ENCODE measurements around the gene APIP. TPM values are rescaled to one million over a fixed set of nuclear protein-coding genes. Genes with fewer than 3 reads are reported as not detected.
A peak's percentile ranks its signal among the peaks of the same experiment; 100 is the strongest.

APIP gene
- total and polyA plus RNA-seq, 10 of the 15 experiments (the other 5 are each of a cell fraction or from before 2014, with no cell fraction given) = 26.8 to 87.1 (median 52.8) TPM

DNA sequence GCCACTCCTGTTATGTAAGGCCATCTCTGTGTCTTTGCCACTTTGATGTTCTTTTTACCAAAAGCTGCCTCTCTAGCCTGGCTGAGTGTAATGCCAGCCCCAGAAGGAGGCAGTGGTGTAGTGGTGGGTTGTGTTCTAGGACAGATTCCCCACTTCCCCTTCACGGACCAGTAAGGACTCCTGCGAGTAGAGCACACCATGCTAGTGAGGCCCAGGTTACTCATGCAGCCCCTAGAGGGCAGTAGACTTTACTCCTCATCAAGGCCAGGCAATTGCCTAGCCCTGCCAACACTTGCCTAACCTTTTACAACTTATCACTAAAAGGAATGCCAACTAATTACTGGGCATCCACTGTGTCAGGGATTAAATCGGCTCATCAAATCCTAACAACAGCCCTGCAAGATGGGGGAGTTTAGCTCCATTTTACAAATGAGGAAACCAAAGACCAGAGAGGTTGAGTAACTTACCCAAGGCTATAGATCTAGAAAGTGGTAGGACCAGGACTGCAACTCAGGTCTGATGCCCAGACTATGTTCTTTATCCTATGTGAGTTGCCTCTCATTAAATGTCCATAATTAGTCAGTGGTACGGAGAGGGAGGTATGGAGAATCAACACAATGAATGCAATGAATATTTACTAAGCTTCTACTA lies 75.3 kb downstream of the APIP start:
- peak; percentile 99 for ATAC-seq
- DNase-seq (ENCODE audit: low read depth, low spot score) = no peak
- Histone ChIP-seq H3K9me3 (replicated peaks; ENCODE audit: control insufficient read depth, insufficient read depth, low read length) (no peaks in the 10 kb centered on the region; the same call in 2 of the 3 replicates), H3K4me2 (ENCODE audit: control insufficient read depth, insufficient read depth) (no peak overlapping the region), H3K79me2 (ENCODE audit: control insufficient read depth, insufficient read depth, low read length) (no peaks in the 10 kb centered on the region), H2AFZ (ENCODE audit: control insufficient read depth, low read depth, low read length) (no peak overlapping the region), H3K27me3 (replicated peaks in 1 of 2; ENCODE audit: control insufficient read depth in 2 of 2, insufficient read depth in 2 of 2, low read length in 1 of 2) (peaks cover 0 to 1% of the 10 kb centered on the region in 2 experiments; a peak in 2 of 4 replicates), H3K36me3 (ENCODE audit: control insufficient read depth in 2 of 2, insufficient read depth in 2 of 2, low read length in 1 of 2) (no peaks in the 10 kb centered on the region), H3K4me3 (no peak overlapping the region), H3K27ac (ENCODE audit: control insufficient read depth, insufficient read depth) (no peak overlapping the region), H3K9ac (ENCODE audit: control insufficient read depth, insufficient read depth, low read length) (no peak overlapping the region), H4K20me1 (ENCODE audit: control insufficient read depth, insufficient read depth) (no peaks in the 10 kb centered on the region), H3K4me1 (ENCODE audit: control insufficient read depth, insufficient read depth, low read length) (no peaks in the 10 kb centered on the region)
- ChIA-PET POLR2A (no interaction called here), SMC1A (ENCODE audit: uncharacterized antibody, unreplicated experiment) (interaction anchor here (0.7 to 1.6 kb wide), 3 partner anchors 51 to 255 kb away, joined by 3 to 6 read pairs (median 6); no protein-coding TSS in a partner anchor), RAD21 (ENCODE audit: unreplicated experiment) (interaction anchor here (0.8 kb wide), 1 partner anchor 52 kb away, joined by 3 read pairs; no protein-coding TSS in a partner anchor), CTCF (interaction anchor here (0.6 to 2.0 kb wide), 18 partner anchors 9 to 748 kb away, joined by 3 to 8 read pairs (median 3); no protein-coding TSS in a partner anchor)
- peak; percentile 47 for FAIRE-seq
- in situ Hi-C loops (cut with MboI) = no loop called here
- BruUV-seq (replicated peaks) = no TSS peak
- intact Hi-C loops (cut with micrococcal nuclease; ENCODE audit: unreplicated experiment) = loop anchor here (1.0 to 5.0 kb wide), 2 partner anchors 255 to 551 kb away; no protein-coding TSS in a partner anchor
- TF ChIP-seq SMC3 (IDR thresholded peaks at IDR 0.05; ENCODE audit: borderline replicate concordance, low read length) (peak; percentile 62), RAD21 (IDR thresholded peaks at IDR 0.05; ENCODE audit: insufficient read depth, low read depth, low read length) (peak; percentile 51), KLF5 (IDR thresholded peaks at IDR 0.05; ENCODE audit: partially characterized antibody) (no peak), BCL3 (IDR thresholded peaks at IDR 0.05; ENCODE audit: borderline replicate concordance, insufficient read depth, low read depth, low read length, poor library complexity, severe bottlenecking) (no peak), SPI1 (IDR thresholded peaks at IDR 0.05; ENCODE audit: borderline replicate concordance, insufficient read depth, low read depth, low read length) (peak; percentile 61; the same call in 1 of the 2 replicates), CBX5 (IDR thresholded peaks at IDR 0.05; ENCODE audit: low read depth) (no peak)
- TF ChIP-seq, protein P1, sequence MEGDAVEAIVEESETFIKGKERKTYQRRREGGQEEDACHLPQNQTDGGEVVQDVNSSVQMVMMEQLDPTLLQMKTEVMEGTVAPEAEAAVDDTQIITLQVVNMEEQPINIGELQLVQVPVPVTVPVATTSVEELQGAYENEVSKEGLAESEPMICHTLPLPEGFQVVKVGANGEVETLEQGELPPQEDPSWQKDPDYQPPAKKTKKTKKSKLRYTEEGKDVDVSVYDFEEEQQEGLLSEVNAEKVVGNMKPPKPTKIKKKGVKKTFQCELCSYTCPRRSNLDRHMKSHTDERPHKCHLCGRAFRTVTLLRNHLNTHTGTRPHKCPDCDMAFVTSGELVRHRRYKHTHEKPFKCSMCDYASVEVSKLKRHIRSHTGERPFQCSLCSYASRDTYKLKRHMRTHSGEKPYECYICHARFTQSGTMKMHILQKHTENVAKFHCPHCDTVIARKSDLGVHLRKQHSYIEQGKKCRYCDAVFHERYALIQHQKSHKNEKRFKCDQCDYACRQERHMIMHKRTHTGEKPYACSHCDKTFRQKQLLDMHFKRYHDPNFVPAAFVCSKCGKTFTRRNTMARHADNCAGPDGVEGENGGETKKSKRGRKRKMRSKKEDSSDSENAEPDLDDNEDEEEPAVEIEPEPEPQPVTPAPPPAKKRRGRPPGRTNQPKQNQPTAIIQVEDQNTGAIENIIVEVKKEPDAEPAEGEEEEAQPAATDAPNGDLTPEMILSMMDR (IDR thresholded peaks at IDR 0.05 in 2 of 3, conservative IDR thresholded peaks at IDR 0.05 in 1 of 3; ENCODE audit: control insufficient read depth in 2 of 3, extremely low read depth in 1 of 3, insufficient read depth in 1 of 3, low read depth in 3 of 3, low read length in 3 of 3) = peak; percentile 57 to 80 (median 74)
- TF ChIP-seq, protein P2, sequence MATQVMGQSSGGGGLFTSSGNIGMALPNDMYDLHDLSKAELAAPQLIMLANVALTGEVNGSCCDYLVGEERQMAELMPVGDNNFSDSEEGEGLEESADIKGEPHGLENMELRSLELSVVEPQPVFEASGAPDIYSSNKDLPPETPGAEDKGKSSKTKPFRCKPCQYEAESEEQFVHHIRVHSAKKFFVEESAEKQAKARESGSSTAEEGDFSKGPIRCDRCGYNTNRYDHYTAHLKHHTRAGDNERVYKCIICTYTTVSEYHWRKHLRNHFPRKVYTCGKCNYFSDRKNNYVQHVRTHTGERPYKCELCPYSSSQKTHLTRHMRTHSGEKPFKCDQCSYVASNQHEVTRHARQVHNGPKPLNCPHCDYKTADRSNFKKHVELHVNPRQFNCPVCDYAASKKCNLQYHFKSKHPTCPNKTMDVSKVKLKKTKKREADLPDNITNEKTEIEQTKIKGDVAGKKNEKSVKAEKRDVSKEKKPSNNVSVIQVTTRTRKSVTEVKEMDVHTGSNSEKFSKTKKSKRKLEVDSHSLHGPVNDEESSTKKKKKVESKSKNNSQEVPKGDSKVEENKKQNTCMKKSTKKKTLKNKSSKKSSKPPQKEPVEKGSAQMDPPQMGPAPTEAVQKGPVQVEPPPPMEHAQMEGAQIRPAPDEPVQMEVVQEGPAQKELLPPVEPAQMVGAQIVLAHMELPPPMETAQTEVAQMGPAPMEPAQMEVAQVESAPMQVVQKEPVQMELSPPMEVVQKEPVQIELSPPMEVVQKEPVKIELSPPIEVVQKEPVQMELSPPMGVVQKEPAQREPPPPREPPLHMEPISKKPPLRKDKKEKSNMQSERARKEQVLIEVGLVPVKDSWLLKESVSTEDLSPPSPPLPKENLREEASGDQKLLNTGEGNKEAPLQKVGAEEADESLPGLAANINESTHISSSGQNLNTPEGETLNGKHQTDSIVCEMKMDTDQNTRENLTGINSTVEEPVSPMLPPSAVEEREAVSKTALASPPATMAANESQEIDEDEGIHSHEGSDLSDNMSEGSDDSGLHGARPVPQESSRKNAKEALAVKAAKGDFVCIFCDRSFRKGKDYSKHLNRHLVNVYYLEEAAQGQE (IDR thresholded peaks at IDR 0.05; ENCODE audit: low read depth, low read length) = no peak
- WGBS (ENCODE audit: insufficient coverage, insufficient replicate concordance, low lambda C conversion rate, missing lambda C conversion rate) = 10% methylated on average over 4 of the region's 4 CpGs
